ENCODE results near the gene RAI1. TPM values are rescaled to one million over a fixed set of nuclear protein-coding genes. Genes with fewer than 3 reads are reported as not detected.
"Not testable (repeated sequence)": the region's sequence is repeated elsewhere in the genome, so short reads cannot be mapped to it uniquely, and the experiment has no call there.

RAI1 gene
- total RNA-seq, 1 donor from 2014 or later: 38.1 TPM

- intact Hi-C loops (cut with DNase I): loop anchor here (10.0 kb wide), 1 partner anchor 180 kb away; no protein-coding TSS in a partner anchor
- Histone ChIP-seq H3K4me3 (no peak overlapping the region), H3K9me3 (no peaks in the 10 kb centered on the region), H3K27ac (peak overlapping the region; percentile 76), H3K36me3 (no peaks in the 10 kb centered on the region), H3K4me1 (peaks cover 46% of the 10 kb centered on the region), H3K27me3 (no peaks in the 10 kb centered on the region)
- peak; percentile 60 for ATAC-seq
- TF ChIP-seq CTCF (IDR thresholded peaks at IDR 0.05): no peak
- peak; percentile 77 for DNase-seq
These were observed 3.9 kb downstream of the RAI1 start for GRCh38 chr17:17684906-17685774.

GRCh38 chr17:17685775-17686291 is 4.6 kb downstream of the RAI1 start:
- no peak overlapping the region for H3K4me3 ChIP-seq
- intact Hi-C loops (cut with DNase I): loop anchor here (10.0 kb wide), 1 partner anchor 179 kb away; no protein-coding TSS in a partner anchor
- H3K27me3 ChIP-seq: no peaks in the 10 kb centered on the region
- ATAC-seq (no peak), DNase-seq (peak; percentile 83)
- H3K9me3 ChIP-seq: no peaks in the 10 kb centered on the region
- no peaks in the 10 kb centered on the region for H3K36me3 ChIP-seq
- H3K27ac ChIP-seq: peak overlapping the region; percentile 76
- H3K4me1 ChIP-seq: peaks cover 53% of the 10 kb centered on the region
- TF ChIP-seq CTCF (IDR thresholded peaks at IDR 0.05): no peak

GRCh38 chr17:17689312-17689711 is 8.1 kb downstream of the RAI1 start:
- no peak for TF ChIP-seq CTCF (IDR thresholded peaks at IDR 0.05)
- ATAC-seq (no peak), DNase-seq (no peak)
- Histone ChIP-seq H3K27ac (peak overlapping the region; percentile 98), H3K27me3 (no peaks in the 10 kb centered on the region), H3K36me3 (no peaks in the 10 kb centered on the region), H3K9me3 (no peaks in the 10 kb centered on the region), H3K4me3 (no peak overlapping the region), H3K4me1 (peaks cover 77% of the 10 kb centered on the region)
- intact Hi-C loops (cut with DNase I): loop anchor here (10.0 kb wide), 1 partner anchor 175 kb away; no protein-coding TSS in a partner anchor

- H3K4me3 ChIP-seq; ATAC-seq; intact Hi-C loops (cut with DNase I); H3K9me3 ChIP-seq; DNase-seq; H3K36me3 ChIP-seq; H3K27me3 ChIP-seq: not testable (repeated sequence)
- Histone ChIP-seq H3K4me1 (peaks cover 71% of the 10 kb centered on the region), H3K27ac (peak overlapping the region; percentile 98)
These were observed 9.0 kb downstream of the RAI1 start for GRCh38 chr17:17690233-17690632.

GRCh38 chr17:17691468-17692263 is 10.4 kb downstream of the RAI1 start:
- no peak for DNase-seq
- Histone ChIP-seq H3K9me3 (no peaks in the 10 kb centered on the region), H3K4me3 (no peak overlapping the region), H3K27me3 (no peaks in the 10 kb centered on the region), H3K36me3 (no peaks in the 10 kb centered on the region), H3K4me1 (peaks cover 70% of the 10 kb centered on the region), H3K27ac (peak overlapping the region; percentile 98)
- no peak for TF ChIP-seq CTCF (IDR thresholded peaks at IDR 0.05)
- intact Hi-C loops (cut with DNase I): no loop called here
- ATAC-seq: no peak
